Fibroblast of pulmonary artery (primary cell): Measurements from ENCODE around the gene IL31RA.
"Not testable (repeated sequence)": the region's sequence is repeated elsewhere in the genome, so short reads cannot be mapped to it uniquely, and the experiment has no call there.

Experiments used
- DNase-seq: peaks from one replicate; pipeline ENCODE4 v3.0.0-alpha.2; 2010; ENCODE audit warnings: low read depth
- H3K4me3 ChIP-seq: replicated peaks from 2 replicates; pipeline ENCODE4 v1.5.1; 2011; ENCODE audit warnings: low read depth, mild to moderate bottlenecking, control low read depth, low read length, moderate library complexity
- CTCF ChIP-seq: IDR thresholded peaks from 2 replicates; pipeline ENCODE4 v1.5.1; 2011; ENCODE audit warnings: mild to moderate bottlenecking, control low read depth, low read length, inconsistent platforms; ENCODE audit errors: missing control alignments

IL31RA gene

GRCh38 chr5:55850839-55851674 is at the start of gene IL31RA:
TSS of gene IL31RA (plus strand) at chr5:55851357. CDS start at chr5:55851571, 214 bp downstream.
- DNase-seq = peak; percentile 79
- H3K4me3 ChIP-seq = no peak within 1 kb of the TSS
- TF ChIP-seq CTCF = no peak

- not testable (repeated sequence) for H3K4me3 ChIP-seq, DNase-seq
Observed at GRCh38 chr5:55808814-55809213, 42.3 kb upstream of the IL31RA start.

- H3K4me3 ChIP-seq, DNase-seq: not testable (repeated sequence)
Observed at GRCh38 chr5:55815939-55816338, 35.2 kb upstream of the IL31RA start.

- no peak overlapping the region for H3K4me3 ChIP-seq
- TF ChIP-seq CTCF = no peak
- peak; percentile 85 for DNase-seq
Observed at GRCh38 chr5:55816342-55816741, 34.8 kb upstream of the IL31RA start.

GRCh38 chr5:55817030-55817429 is 34.1 kb upstream of the IL31RA start:
- no peak for TF ChIP-seq CTCF
- no peak overlapping the region for H3K4me3 ChIP-seq
- DNase-seq = peak; percentile 23

GRCh38 chr5:55820488-55820887 is 30.7 kb upstream of the IL31RA start:
- no peak overlapping the region for H3K4me3 ChIP-seq
- TF ChIP-seq CTCF = no peak
- no peak for DNase-seq

- TF ChIP-seq CTCF = no peak
- DNase-seq = peak; percentile 3
- H3K4me3 ChIP-seq = peak overlapping the region; percentile 44
Observed at GRCh38 chr5:55821731-55822512, 29.2 kb upstream of the IL31RA start.
